ENCODE data around the gene ZMYND11.

Gene ZMYND11

DNA sequence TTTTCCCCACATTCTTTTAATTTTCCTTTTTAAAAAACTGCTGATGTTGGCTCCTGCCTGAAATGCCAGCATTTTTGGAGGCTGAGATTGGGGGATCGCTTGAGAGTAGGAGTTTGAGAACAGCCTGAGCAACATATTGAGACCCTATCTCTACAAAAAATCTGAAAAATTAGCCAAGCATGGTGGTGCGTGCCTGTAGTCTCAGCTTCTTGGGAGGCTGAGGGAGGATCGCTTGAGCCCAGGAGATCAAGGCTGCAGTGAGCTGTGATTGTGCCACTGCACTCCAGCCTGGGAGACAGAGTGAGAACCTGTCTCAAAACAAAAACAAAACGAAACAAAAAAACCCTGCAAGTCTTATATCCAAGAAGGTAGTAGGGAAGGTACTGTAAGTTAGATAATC is 51.7 kb downstream of the ZMYND11 start:
- no peak overlapping the region for H3K27ac ChIP-seq
- H3K4me3 ChIP-seq = no peak overlapping the region

DNA sequence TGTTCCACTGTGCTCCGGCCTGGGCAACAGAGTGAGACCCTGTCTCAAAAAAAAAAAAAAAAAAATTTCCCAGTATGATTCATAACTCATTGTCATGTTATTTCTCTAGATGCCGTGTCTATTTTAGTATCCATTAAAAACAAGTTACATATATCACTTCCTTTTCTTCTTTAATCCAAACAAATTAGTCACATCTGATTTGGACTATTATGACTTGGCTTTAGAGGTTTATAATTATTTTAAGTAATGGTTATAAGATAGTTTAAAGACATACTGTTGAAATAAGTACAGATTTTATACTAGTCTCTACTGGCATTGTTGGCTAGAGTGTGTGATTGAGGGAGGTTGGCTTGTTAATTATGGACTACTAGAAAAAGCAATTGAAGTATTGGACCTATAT is 53.3 kb downstream of the ZMYND11 start:
- H3K4me3 ChIP-seq = no peak overlapping the region
- H3K27ac ChIP-seq = no peak overlapping the region

DNA sequence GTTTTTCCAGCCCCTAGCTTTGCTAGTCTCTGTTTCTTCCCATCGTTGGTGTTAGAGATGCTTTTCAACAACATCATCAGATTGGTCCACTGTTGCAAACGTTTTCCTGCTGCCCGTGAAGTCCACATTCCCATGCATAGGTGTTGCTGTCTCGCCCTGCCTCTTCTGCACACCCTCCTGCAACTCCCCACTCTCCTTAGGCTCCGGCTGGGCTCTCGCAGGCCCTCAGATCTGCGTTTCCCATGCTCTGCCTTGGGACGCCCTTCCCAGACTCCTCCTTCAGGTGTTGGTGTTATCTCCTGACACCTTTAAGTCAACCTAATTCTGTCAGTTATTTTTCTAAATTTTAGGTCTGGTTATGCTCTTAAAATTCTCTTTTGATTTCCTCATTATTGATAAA is 55.0 kb downstream of the ZMYND11 start:
- Histone ChIP-seq H3K27ac (no peak overlapping the region), H3K4me3 (no peak overlapping the region)

DNA sequence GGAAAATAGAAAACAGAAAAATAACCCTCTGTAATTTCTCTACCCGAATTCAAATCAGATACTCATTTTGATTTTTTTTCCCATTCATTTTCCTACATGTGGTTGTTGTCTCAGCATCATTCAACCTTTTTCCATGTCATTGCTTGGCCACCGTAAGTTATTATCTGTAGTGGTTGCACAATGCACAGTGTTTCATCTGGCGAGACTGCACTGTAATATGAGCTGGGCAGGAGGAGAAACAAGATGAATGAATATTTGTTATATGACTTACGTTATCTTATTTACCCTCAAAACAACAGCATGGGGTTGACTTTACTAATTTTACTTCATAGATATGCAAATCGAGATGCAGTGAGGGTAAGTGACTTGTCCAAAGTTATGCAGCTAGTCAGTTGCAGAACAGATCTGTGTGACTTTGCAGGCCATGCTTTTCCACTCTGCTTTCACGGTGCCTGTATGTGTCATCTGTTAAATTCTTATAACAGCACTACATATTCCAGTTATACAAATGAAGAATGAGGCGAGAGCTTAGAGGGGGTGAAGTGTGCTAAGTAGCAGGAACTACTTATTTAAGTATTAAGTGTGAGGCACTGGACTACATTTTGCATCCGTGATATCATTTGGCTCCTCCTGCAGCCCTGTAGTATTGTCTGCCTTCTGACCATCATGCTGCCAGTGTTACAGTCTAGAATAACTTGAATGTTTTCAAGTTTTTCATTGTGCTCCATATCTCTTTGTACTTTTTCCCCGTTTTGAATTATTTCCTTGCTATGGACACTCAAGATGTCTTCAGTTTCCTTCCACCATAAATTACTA is 56.7 kb downstream of the ZMYND11 start:
- H3K4me3 ChIP-seq = no peak overlapping the region
- no peak overlapping the region for H3K27ac ChIP-seq

DNA sequence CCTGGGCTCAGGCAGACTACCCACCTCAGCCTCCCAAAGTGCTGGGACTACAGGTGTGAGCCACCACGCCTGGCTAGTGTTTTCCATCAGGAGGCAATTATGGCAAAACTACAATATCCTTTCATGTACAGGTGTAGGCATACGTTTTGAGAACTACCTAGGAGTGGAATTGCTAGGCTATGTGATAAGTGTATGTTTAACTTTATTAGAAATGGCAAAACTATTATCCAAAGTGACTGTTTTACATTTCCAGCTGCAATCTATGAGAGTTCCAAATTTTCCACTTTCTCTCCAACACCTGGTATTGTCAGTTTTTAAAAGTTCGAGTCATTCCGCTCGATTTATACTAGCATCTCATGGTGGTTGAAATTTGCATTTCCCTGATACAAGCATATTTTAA is 59.0 kb downstream of the ZMYND11 start:
- Histone ChIP-seq H3K27ac (no peak overlapping the region), H3K4me3 (no peak overlapping the region)

DNA sequence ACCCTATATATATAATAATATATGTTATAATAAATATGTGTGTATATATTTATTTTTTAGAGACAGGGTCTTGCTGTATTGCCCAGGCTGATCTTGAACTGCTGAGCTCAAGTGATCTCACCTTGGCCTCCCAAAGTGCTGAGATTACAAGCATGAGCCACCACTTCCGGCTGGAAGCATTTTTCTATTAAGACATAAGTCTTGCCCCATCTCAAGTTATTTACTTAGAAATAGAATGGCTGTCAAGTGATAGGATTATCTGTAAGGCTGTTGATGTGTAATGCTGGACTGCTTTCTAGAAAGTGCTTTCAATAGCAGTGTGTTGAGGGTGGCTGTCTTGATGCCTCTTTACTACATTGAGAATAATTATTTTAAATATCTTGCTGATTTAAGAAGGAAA is 65.2 kb downstream of the ZMYND11 start:
- H3K27ac ChIP-seq = peak overlapping the region in 1 of 21 experiments; percentile 6
- no peak overlapping the region for H3K4me3 ChIP-seq

DNA sequence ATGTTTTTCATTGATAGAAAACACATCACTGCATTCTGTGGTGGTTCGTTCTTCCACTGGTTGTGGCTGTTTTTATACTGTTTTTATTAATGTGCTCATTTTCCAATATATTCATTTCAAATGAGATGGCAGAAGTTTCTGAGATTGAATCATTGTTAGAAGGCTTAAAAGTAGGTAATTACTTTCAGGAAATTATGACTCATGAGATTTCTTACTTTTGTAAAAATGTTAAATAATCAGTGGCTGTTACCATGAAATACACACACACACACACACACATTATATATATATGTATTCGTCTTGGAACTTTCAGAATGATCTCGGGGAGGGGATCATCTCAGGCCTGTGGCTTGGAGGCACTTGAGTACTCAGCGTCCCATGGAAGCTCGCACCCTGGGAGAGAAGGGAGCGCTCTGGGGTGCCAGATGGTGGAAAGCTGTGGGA is 66.1 kb downstream of the ZMYND11 start:
- H3K4me3 ChIP-seq = no peak overlapping the region
- H3K27ac ChIP-seq = peak overlapping the region in 1 of 21 experiments; percentile 6

DNA sequence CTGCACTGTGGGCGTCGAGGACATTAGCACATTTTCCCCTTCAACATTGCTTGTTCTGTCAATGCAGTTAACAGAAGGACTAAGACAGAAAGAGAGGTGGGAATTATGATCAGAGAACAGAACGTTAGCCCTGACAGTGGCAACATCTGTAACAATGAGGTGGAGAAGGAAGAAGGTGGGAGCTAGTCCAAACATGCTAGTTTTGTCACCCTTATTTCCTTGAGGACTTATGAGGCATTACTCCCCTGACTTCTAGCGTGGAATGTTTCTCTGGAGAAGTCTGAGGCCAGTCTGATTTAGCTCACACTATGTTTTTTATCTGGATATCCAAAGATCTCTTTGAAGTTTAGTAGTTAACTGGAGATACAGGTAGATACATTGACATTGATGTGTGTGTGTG is 73.4 kb downstream of the ZMYND11 start:
- Histone ChIP-seq H3K4me3 (no peak overlapping the region), H3K27ac (no peak overlapping the region)

DNA sequence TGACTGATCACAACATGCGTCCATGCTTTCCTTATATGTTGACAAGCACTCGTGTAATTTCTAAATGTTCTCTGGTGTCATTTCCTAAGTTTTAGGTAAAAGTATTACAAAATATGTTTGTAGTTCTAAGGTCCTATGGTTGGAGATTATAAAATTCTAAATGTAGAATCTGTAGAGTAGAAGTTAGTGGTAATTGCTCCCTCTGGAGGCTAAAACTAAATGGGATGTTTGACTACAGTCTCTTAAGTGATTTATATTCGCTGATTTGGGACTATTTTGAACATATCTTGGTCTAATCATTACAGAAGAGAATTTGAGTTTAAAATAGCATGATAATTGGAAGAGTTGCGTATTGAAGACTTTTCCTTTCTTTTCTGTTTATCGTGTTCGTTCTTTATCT is 74.1 kb downstream of the ZMYND11 start:
- H3K4me3 ChIP-seq = no peak overlapping the region
- H3K27ac ChIP-seq = no peak overlapping the region

DNA sequence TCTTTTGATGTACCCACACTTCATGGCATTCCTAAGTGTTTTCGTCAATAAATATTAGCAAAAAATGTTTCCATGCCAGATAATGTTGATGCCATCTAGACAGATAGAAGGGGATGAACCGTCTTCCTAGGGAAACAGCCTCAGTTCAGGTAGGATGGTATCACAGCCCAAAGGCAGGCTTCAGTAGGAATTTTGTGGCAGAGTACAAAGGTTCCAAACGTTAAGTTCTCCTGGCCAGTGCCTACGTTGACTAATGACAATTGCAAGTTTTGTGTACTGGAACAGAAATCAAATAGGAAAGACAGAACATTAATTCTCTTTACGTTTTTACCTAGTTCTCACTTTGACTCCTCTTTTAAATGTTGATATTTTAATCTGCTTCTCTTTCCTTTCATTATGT is 75.0 kb downstream of the ZMYND11 start:
- H3K27ac ChIP-seq = no peak overlapping the region
- H3K4me3 ChIP-seq = no peak overlapping the region

DNA sequence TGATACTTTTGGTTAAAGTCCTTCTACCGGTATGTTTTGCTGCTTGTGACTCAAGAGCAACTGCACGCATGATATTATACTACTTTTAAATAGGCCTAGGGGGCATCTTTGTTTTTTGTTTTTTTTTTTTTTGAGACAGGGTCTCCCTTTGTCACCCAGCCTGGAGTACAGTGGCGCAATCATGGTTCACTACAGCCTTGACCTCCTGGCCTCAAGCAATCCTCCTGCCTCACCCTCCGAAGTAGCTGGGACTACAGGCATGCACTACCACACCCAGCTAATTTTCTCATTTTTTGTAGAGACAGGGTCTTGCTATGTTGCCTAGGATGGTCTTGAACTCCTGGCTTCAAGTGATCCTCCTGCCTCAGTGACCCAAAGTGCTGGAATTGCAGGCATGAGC is 80.2 kb downstream of the ZMYND11 start:
- no peak overlapping the region for H3K27ac ChIP-seq
- no peak overlapping the region for H3K4me3 ChIP-seq

DNA sequence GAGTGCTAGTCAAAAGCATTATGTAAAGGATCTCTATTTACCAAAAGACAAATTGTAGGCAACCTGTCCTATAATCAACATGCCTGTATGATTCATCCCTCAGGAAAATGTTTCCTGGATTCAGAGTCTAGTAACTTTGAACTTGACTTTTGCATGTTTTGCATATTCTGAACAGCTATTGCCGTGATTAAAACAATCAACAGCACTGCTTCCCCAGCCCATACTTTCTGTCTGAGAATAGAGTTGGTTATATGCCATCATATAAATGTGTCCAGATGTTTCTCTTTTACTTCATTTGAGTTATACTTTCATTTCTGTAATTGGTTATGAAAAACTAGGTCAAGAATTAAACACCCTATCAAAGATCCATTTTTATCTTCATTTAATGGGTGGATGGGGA is 83.5 kb downstream of the ZMYND11 start:
- Histone ChIP-seq H3K4me3 (no peak overlapping the region), H3K27ac (no peak overlapping the region)

DNA sequence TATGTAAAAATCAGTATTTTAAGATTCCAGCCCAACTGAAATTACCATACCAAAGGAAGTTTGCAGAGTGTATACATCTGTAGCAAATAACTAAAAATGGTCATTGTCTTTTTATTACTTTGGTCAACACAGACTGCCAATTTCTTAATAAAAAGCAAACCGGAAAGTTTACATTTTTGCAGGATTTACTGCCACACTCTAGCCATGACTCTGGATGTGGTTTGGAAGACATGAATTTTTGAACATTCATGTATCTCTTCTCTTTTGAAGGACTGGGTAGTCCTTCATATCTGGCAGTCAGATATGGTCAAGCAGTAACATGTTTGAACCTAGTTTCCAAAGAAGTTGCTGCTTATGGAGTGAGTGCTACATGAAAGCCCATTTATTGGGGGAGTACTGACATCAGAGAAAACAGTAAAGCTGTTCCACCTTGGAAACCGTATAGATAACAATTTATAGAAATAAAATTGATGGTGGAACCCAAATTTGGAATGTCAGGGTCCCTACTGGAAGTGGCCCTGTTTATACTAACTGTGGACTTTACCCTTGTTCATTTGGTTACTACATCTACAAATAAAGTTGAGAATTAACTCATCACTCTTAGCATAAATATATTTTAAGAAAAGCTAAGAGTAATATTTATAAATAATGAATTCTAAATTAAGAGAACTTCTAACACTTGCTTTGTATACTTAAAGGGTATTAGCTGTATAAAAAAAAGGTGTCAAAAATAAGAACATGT is 84.6 kb downstream of the ZMYND11 start:
- no peak overlapping the region for H3K4me3 ChIP-seq
- no peak overlapping the region for H3K27ac ChIP-seq

DNA sequence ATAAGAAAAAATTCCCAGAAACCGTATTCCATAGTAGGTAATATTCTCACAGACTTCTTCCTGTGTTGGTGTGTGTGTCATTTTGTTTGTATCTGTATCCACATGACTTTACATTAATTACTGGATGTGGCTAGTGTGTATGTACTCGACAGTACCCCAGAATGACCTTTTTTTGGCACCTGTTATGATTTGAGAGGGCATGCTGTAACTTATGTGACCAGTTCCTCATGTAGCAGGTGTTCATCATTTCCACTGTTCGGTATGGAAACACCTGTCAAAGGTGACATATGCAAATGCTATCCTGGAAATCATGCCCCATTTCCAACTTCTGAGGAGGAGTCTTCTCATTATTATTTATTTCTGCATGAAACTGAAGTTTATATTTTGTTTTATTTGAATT is 89.3 kb downstream of the ZMYND11 start:
- no peak overlapping the region for H3K4me3 ChIP-seq

DNA sequence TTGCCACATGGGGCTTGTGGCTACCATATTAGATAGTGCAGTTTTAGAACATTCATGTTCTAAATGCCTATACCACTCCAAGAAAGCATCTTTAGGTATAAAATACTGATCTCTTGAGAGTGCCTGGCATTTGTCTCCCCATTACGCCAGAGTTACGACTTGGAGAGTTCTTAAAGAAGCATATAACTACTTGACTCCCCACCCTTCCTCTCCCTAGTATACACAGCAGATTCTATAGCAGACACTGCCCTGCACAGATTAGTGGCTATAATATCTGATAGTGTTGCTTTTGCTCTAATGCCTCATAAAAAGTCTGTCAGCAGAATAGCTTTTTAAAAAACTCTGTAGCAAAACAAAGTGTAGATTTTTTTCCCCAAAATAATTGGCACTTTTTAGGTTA is 90.8 kb downstream of the ZMYND11 start:
- no peak overlapping the region for H3K27ac ChIP-seq
- H3K4me3 ChIP-seq = no peak overlapping the region

More for the DNA sequence above, 89.3 kb downstream of the ZMYND11 start:
- H3K27ac ChIP-seq = no peak overlapping the region

DNA sequence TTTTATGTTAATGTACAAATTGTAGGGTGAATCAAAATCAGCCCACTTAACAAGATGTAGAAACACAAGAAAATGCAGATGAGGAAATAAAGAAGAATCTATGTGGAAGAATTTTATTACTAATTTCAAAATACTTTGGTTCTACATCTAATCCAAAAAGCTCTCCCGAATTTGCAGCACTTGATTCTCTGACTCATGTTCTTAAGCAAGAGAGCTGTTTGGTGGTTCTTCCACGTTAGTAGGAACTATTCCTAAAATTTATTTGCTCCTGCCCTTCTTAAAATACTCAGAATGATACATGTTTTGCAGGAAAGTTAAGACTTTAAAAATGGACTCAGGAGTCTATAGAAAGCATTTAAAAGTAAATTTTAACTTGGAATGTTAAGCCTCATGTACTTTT is 91.8 kb downstream of the ZMYND11 start:
- no peak overlapping the region for H3K27ac ChIP-seq
- H3K4me3 ChIP-seq = no peak overlapping the region

DNA sequence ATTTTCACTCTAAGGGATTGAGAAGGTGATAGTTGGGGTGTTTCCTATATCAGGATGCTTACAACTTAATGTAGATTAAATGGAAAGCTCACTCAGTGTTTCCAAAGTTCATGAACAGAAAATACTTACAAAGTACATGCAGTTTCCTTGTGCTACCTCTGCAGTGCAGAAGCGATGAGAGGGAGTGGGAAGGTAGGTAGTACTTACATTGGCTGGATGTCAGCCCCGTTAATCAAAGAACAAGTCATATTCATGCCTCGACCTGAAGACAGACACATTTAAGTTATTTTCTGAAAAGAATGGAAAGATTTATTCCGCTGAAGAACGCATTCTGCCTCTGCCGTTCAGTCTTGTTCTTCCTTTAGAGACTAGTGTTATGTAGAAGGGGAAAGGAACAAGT is 93.1 kb downstream of the ZMYND11 start:
- Histone ChIP-seq H3K4me3 (no peak overlapping the region), H3K27ac (no peak overlapping the region)

DNA sequence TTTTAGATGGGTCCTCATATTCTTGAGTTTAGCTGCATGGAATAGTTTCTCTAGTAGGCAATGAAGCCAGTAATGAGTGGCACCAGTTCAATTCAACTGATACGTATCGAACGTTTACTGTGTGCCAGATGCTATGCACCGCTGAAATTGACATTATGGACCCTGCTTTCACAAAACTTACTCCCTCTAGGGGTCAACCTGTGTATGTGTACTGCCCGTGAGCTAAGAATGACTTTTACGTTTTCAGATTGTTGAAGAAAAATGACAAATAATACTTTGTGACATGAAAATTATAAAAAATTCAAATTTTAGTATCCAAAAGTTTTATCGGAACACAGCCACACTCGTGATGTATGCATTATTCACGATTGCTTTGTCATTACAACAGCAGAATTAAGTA is 95.5 kb downstream of the ZMYND11 start:
- Histone ChIP-seq H3K4me3 (no peak overlapping the region), H3K27ac (no peak overlapping the region)

DNA sequence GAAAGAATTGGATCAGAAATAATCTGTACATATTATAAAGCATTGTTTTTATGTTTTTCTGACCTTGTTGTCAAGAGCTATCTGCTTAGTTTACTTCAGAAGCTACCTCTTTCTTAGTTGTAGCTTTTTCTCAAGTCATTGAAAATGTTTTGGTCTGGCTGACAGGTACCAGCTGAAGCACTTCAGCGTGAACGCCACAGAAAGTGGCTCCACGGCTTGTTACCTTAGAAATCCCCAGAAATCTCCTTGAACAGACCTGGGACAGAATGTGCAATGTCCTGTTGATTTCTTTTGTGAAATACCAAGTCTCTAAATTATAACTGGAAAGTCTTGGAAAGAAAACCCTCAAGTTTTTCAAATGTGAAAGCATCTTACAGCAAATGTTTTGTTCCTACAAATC is 96.8 kb downstream of the ZMYND11 start:
- Histone ChIP-seq H3K27ac (no peak overlapping the region), H3K4me3 (no peak overlapping the region)

DNA sequence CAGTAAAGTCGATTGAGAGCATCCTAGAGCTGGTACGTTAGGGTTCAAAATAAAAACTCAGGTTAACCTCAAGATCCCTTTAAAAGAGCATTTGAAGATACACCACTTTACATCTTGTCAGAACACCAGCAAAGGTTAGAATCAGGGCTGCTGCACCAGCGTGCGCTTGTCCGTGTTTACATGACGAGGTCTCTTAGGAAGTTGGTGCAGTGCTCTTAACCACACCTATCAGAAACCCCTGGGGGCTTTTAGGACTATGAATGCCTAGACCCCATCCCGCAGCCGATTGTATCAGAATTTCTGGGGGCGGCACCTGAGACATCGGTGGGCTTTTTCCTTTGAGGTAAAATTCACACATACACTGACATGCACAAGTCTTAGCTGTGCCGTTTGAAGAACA is 97.6 kb downstream of the ZMYND11 start:
- no peak overlapping the region for H3K4me3 ChIP-seq
- H3K27ac ChIP-seq = no peak overlapping the region

DNA sequence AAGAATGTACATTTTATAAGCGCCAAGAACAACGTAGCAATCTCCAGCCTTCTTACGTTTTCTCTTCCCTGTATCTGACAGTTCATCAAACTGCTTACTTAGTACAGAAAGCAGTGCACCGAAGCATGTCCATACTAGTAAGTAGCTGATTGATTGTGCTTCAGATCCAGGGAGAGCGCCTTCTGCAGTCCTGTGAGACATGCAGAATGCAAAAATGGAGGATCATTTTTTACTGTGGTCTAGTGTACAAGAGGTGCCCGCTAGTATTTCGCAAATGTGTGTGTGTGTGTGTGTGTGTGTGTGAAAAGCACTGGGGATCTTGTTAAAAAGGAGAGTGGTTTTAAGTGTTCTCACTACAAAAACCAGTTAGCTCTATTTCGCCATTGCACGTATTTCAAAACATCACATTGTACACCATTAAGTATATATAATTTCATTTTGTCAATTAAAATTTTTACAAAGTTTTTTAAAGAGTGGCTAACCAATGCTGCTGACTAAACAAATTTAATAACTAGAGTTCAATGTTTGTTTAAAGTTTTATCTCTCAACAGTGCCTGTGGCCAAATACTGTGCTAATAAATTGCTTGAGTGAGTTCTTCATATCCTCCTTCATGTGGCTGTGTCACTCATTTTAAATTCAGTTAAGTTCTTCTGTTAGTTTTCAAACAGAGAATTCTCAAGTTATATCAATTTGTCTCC is 99.6 kb downstream of the ZMYND11 start:
- H3K4me3 ChIP-seq = no peak overlapping the region
- H3K27ac ChIP-seq = no peak overlapping the region
